ENCODE data around the gene FAM20C. TPM values are rescaled to one million over a fixed set of nuclear protein-coding genes. Genes with fewer than 3 reads are reported as not detected.

The FAM20C gene
- total RNA-seq, 2 experiments from 2014 or later: 1.3 to 1.7 TPM

DNA sequence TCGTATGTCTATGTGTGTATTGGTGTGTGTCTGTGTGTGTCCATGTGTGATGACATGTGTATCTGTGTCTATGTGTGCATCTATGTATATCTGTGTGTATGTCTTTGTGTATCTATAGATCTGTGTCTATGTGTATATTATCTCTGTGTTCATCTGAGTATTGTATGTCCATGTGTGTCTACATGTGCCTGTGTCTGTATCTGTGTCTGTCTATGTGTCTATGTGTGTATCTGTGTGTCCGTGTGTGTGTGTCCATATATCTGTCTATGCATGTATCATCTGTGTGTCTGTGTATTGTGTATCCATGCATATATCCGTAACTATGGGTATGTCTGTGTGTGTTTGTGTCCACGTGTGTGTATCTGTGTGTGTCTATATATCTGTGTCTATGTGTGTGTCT, 2.7 kb upstream of the FAM20C start:
- peaks cover 4% of the 10 kb centered on the region for H3K4me1 Mint-ChIP-seq (ENCODE audit: low read depth)
- POLR2A ChIA-PET: no interaction called here
- H3K36me3 ChIP-seq (ENCODE audit: insufficient read depth, low read length): no peaks in the 10 kb centered on the region

DNA sequence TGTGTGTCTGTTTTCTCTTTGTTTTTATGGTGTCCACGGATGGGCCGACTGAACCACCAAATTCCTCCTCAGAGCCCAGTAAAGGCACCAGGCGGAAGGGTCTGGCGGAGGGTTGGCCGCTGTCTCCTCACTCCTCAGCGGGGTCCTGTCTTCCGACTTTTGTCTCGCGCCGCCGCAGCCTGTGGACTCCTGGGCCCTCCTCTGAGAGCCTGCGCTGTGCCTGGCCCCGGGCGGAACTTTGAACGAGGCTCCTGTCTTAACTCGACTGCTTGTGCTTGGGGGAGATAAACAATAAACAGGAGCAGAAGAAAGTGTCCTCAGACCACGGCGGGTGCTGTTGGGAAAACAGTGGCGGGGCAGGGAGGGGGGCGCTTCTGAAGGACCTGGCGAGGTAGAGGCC, 2.2 kb upstream of the FAM20C start:
- no peak overlapping the region for H3K27ac Mint-ChIP-seq
- ChIA-PET CTCF (no interaction called here), POLR2A (no interaction called here)
- H3K9me3 ChIP-seq (ENCODE audit: control insufficient read depth in 1 of 2, insufficient read depth in 1 of 2, low read length in 2 of 2): peaks cover 0 to 26% of the 10 kb centered on the region in 2 experiments
- intact Hi-C loops (cut with DNase I, micrococcal nuclease): no loop called here
- no peaks in the 10 kb centered on the region for H3K36me3 Mint-ChIP-seq (ENCODE audit: low read depth)
- TF ChIP-seq, protein P1, sequence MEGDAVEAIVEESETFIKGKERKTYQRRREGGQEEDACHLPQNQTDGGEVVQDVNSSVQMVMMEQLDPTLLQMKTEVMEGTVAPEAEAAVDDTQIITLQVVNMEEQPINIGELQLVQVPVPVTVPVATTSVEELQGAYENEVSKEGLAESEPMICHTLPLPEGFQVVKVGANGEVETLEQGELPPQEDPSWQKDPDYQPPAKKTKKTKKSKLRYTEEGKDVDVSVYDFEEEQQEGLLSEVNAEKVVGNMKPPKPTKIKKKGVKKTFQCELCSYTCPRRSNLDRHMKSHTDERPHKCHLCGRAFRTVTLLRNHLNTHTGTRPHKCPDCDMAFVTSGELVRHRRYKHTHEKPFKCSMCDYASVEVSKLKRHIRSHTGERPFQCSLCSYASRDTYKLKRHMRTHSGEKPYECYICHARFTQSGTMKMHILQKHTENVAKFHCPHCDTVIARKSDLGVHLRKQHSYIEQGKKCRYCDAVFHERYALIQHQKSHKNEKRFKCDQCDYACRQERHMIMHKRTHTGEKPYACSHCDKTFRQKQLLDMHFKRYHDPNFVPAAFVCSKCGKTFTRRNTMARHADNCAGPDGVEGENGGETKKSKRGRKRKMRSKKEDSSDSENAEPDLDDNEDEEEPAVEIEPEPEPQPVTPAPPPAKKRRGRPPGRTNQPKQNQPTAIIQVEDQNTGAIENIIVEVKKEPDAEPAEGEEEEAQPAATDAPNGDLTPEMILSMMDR (IDR thresholded peaks at IDR 0.05): no peak
- ATAC-seq (ENCODE audit: poor library complexity) (no peak), DNase-seq (no peak)
- H3K27me3 Mint-ChIP-seq: peaks cover 38% of the 10 kb centered on the region
- no peaks in the 10 kb centered on the region for H3K9me3 Mint-ChIP-seq
- H3K4me3 ChIP-seq (ENCODE audit: low read length): no peak overlapping the region
- peaks cover 13% of the 10 kb centered on the region for H3K4me1 ChIP-seq (ENCODE audit: insufficient read depth, low read length)
- H3K4me1 Mint-ChIP-seq (ENCODE audit: low read depth): peaks cover 4% of the 10 kb centered on the region
- peak overlapping the region; percentile 49 for H3K4me3 Mint-ChIP-seq
- no peaks in the 10 kb centered on the region for H3K36me3 ChIP-seq (ENCODE audit: insufficient read depth, low read length)
- H3K27ac ChIP-seq (ENCODE audit: low read depth in 1 of 2, low read length in 2 of 2): no peak overlapping the region
- H3K27me3 ChIP-seq (ENCODE audit: control insufficient read depth in 1 of 2, insufficient read depth in 2 of 2, low read length in 2 of 2): peaks cover 27 to 30% of the 10 kb centered on the region in 2 experiments

More for the DNA sequence above, 2.7 kb upstream of the FAM20C start:
- H3K4me3 ChIP-seq (ENCODE audit: low read length): no peak overlapping the region
- peaks cover 0 to 21% of the 10 kb centered on the region in 2 experiments for H3K9me3 ChIP-seq (ENCODE audit: control insufficient read depth in 1 of 2, insufficient read depth in 1 of 2, low read length in 2 of 2)
- H3K27ac Mint-ChIP-seq: no peak overlapping the region
- TF ChIP-seq, protein P1 (IDR thresholded peaks at IDR 0.05): no peak
- CTCF ChIA-PET: no interaction called here
- no peaks in the 10 kb centered on the region for H3K36me3 Mint-ChIP-seq (ENCODE audit: low read depth)
- H3K4me3 Mint-ChIP-seq: no peak overlapping the region
- DNase-seq (no peak), ATAC-seq (ENCODE audit: poor library complexity) (no peak)
- peaks cover 13% of the 10 kb centered on the region for H3K4me1 ChIP-seq (ENCODE audit: insufficient read depth, low read length)
- peaks cover 33% of the 10 kb centered on the region for H3K27me3 Mint-ChIP-seq
- no peak overlapping the region for H3K27ac ChIP-seq (ENCODE audit: low read depth in 1 of 2, low read length in 2 of 2)
- peaks cover 23 to 27% of the 10 kb centered on the region in 2 experiments for H3K27me3 ChIP-seq (ENCODE audit: control insufficient read depth in 1 of 2, insufficient read depth in 2 of 2, low read length in 2 of 2)
- no peaks in the 10 kb centered on the region for H3K9me3 Mint-ChIP-seq
- intact Hi-C loops (cut with DNase I, micrococcal nuclease): no loop called here

DNA sequence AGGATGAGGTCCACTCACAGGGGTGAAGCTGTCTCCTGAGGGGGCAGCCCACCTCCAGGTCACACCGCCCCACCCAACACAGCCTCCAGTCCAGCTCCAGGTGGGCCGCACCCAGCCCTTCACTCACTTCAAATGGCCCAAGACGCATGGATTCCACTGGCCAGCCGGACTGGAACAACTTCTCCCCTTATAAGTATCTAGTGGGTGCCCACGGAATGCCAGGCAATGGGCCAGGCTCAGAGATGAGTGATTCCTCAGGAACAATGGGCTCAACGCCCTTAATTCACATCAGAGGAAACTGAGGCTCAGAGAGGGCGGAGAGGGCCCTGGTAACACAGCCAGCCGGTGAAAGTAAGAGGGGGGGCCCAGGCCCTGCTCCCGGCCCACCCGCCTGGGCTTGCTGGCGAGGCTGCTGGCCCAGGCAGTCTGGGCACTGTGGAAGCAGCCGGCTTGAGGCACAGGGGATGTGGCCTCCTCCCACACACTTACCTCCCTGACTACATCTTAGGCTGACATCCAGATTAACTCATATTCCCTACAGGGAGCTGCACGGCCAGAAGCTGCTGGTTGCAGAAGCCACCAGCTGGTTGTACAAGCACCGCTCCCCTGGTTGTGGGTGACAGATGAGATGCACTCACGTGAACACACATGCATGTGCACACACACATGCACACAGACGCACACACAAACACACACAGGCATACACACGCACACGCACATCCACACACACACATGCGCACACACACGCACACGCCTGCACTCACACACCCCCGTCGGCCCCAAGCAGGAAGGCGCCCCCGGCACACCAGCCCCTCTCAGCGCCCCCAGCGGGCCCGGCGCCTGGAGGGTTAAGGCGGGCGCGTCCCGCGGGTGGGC, 1.0 kb upstream of the FAM20C start:
- CTCF ChIA-PET: no interaction called here
- H3K36me3 Mint-ChIP-seq (ENCODE audit: low read depth): no peaks in the 10 kb centered on the region

More for the DNA sequence above, 1.0 kb upstream of the FAM20C start:
- Histone ChIP-seq H3K4me1 (ENCODE audit: insufficient read depth, low read length) (peaks cover 13% of the 10 kb centered on the region), H3K36me3 (ENCODE audit: insufficient read depth, low read length) (no peaks in the 10 kb centered on the region), H3K27me3 (ENCODE audit: control insufficient read depth in 1 of 2, insufficient read depth in 2 of 2, low read length in 2 of 2) (peaks cover 31 to 32% of the 10 kb centered on the region in 2 experiments), H3K27ac (ENCODE audit: low read depth in 1 of 2, low read length in 2 of 2) (no peak overlapping the region), H3K4me3 (ENCODE audit: low read length) (no peak overlapping the region), H3K9me3 (ENCODE audit: control insufficient read depth in 1 of 2, insufficient read depth in 1 of 2, low read length in 2 of 2) (peaks cover 0 to 27% of the 10 kb centered on the region in 2 experiments)
- no peaks in the 10 kb centered on the region for H3K9me3 Mint-ChIP-seq
- no peak overlapping the region for H3K27ac Mint-ChIP-seq
- peak; percentile 37 for ATAC-seq (ENCODE audit: poor library complexity)
- TF ChIP-seq, protein P1 (IDR thresholded peaks at IDR 0.05): no peak
- H3K4me1 Mint-ChIP-seq (ENCODE audit: low read depth): peaks cover 4% of the 10 kb centered on the region
- POLR2A ChIA-PET: no interaction called here
- peak in 1 of 14 experiments; percentile 31 for DNase-seq
- peaks cover 49% of the 10 kb centered on the region for H3K27me3 Mint-ChIP-seq
- intact Hi-C loops (cut with DNase I, micrococcal nuclease): no loop called here
- peak overlapping the region; percentile 83 for H3K4me3 Mint-ChIP-seq

Measured in CD4-positive, alpha-beta T cell (primary cell).